ENCODE results near the gene LRIF1. TPM values are rescaled to one million over a fixed set of nuclear protein-coding genes. Genes with fewer than 3 reads are reported as not detected.

Gene LRIF1
- total RNA-seq, 2 donors from 2014 or later, result 13.7 to 20.1 TPM

DNA sequence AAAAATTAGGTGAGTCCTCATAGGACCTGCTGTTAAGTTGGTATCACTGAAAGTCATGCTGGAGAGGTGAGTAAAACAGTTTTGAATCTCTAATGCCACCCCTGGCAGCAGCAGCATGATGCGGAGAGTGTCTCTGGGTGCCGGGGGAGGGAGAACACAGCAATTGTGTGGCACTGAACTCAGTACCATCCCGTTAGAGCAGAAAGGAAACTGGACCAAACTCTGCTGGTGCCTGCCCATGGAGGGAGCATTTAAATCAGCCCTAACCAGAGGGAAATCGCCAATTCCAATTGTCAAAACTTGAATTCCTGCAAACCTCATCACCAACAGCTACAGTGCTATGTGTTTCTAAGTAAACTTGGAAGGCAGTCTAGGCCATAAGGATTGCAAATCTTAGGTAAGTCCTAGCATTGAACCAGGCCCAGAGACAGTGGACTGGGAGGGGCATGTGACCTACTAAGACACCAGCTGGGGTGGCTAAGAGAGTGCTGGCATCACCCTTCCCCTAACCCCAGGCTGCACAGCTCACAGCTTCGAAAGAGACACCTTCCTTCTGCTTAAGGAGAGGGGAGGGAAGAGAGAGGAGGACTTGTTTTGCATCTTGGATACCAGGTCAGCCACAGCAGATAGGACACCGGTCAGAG is 60.8 kb downstream of the LRIF1 start:
- Histone ChIP-seq H3K4me1 (ENCODE audit: control insufficient read depth, insufficient read depth, low read length) (peaks cover 6% of the 10 kb centered on the region), H3K36me3 (ENCODE audit: control insufficient read depth, insufficient read depth, low read length) (no peaks in the 10 kb centered on the region), H3K9me3 (ENCODE audit: control insufficient read depth, low read length) (no peaks in the 10 kb centered on the region), H3K27me3 (ENCODE audit: control insufficient read depth, insufficient read depth, low read length, poor library complexity, severe bottlenecking) (no peaks in the 10 kb centered on the region), H3K4me3 (ENCODE audit: low read length) (no peak overlapping the region), H3K27ac (ENCODE audit: low read depth, low read length) (no peak overlapping the region), H3K9ac (ENCODE audit: extremely low read depth, low read length, poor library complexity, severe bottlenecking) (no peak overlapping the region)
- H3K9me3 Mint-ChIP-seq, result no peaks in the 10 kb centered on the region
- 81 to 88% methylated on average over 4 to 6 of the region's 6 CpGs for WGBS, 2 experiments (ENCODE audit: insufficient coverage in 1 of 2, insufficient read length in 1 of 2)
- DNase-seq, result no peak
- H3K27me3 Mint-ChIP-seq (ENCODE audit: insufficient read depth), result no peaks in the 10 kb centered on the region
- H3K27ac Mint-ChIP-seq, result no peak overlapping the region
- no peaks in the 10 kb centered on the region for H3K36me3 Mint-ChIP-seq (ENCODE audit: low read depth)
- H3K4me3 Mint-ChIP-seq, result no peak overlapping the region
- no peaks in the 10 kb centered on the region for H3K4me1 Mint-ChIP-seq
- TF ChIP-seq, protein P1, sequence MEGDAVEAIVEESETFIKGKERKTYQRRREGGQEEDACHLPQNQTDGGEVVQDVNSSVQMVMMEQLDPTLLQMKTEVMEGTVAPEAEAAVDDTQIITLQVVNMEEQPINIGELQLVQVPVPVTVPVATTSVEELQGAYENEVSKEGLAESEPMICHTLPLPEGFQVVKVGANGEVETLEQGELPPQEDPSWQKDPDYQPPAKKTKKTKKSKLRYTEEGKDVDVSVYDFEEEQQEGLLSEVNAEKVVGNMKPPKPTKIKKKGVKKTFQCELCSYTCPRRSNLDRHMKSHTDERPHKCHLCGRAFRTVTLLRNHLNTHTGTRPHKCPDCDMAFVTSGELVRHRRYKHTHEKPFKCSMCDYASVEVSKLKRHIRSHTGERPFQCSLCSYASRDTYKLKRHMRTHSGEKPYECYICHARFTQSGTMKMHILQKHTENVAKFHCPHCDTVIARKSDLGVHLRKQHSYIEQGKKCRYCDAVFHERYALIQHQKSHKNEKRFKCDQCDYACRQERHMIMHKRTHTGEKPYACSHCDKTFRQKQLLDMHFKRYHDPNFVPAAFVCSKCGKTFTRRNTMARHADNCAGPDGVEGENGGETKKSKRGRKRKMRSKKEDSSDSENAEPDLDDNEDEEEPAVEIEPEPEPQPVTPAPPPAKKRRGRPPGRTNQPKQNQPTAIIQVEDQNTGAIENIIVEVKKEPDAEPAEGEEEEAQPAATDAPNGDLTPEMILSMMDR (conservative IDR thresholded peaks at IDR 0.05), result no peak

DNA sequence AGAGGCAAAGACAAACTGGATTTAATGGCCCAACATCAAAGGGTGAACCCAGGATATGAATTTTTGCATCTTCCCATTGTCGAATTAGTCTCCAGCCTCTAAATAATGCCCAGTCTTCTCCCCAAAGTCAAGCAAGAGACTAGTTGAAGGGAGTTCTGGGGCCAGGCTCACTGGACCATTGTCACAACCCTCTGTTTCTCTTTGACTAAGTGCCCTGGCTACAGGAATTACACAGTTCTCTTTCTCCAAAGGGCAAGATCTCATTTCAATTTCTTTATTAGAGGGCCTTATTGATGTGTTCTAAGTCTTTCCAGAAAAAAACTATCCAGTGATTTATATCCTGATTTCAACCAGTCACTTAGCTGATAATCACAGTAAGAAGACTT is 64.3 kb downstream of the LRIF1 start:
- no peaks in the 10 kb centered on the region for H3K9me3 ChIP-seq (ENCODE audit: control insufficient read depth, low read length)
- WGBS, 2 experiments (ENCODE audit: insufficient coverage in 1 of 2, insufficient read length in 1 of 2), result 95 to 100% methylated on average over 1 of the region's 1 CpG
- no peaks in the 10 kb centered on the region for H3K4me1 Mint-ChIP-seq
- no peak overlapping the region for H3K4me3 Mint-ChIP-seq
- no peak for DNase-seq
- no peak overlapping the region for H3K27ac Mint-ChIP-seq
- H3K4me3 ChIP-seq (ENCODE audit: low read length), result no peak overlapping the region
- no peaks in the 10 kb centered on the region for H3K9me3 Mint-ChIP-seq
- no peak overlapping the region for H3K27ac ChIP-seq (ENCODE audit: low read depth, low read length)
- no peaks in the 10 kb centered on the region for H3K27me3 ChIP-seq (ENCODE audit: control insufficient read depth, insufficient read depth, low read length, poor library complexity, severe bottlenecking)
- H3K27me3 Mint-ChIP-seq (ENCODE audit: insufficient read depth), result no peaks in the 10 kb centered on the region
- TF ChIP-seq, protein P1 (conservative IDR thresholded peaks at IDR 0.05), result no peak
- H3K9ac ChIP-seq (ENCODE audit: extremely low read depth, low read length, poor library complexity, severe bottlenecking), result no peak overlapping the region
- H3K36me3 Mint-ChIP-seq (ENCODE audit: low read depth), result no peaks in the 10 kb centered on the region
- H3K36me3 ChIP-seq (ENCODE audit: control insufficient read depth, insufficient read depth, low read length), result no peaks in the 10 kb centered on the region
- H3K4me1 ChIP-seq (ENCODE audit: control insufficient read depth, insufficient read depth, low read length), result peaks cover 6% of the 10 kb centered on the region

DNA sequence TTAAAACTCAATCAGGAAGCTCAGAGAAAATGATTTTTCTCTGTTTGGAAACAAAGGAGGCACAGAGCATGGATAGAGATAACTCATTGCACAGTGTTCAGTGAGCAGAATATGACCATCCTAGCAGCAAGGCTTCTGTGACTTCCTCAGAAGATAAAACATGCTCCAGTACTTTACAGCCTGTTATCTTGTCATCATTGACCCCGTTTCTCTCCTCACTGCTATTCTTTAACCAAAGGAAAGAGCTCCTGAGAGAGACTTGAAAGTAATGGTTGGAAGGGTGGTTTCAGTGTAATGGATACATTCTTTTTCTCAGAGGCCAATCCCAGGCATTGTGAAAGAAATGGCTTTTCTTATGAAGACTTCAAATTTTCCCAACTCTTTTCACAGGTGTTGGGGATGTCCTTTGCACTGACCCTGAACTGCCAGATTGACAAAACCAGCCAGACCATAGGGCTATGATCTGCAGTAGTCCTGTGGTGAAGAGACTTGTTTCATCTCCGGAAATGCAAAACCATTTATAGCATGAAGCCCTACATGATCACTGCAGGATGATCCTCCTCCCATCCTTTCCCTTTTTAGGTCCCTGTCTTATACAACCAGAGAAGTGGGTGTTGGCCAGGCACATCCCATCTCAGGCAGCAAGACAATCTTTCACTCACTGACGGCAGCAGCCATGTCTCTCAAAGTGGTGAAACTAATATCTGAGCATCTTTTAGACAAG is 64.8 kb downstream of the LRIF1 start:
- 83 to 88% methylated on average over 2 to 3 of the region's 3 CpGs for WGBS, 2 experiments (ENCODE audit: insufficient coverage in 1 of 2, insufficient read length in 1 of 2)

More for the DNA sequence above, 64.8 kb downstream of the LRIF1 start:
- no peak overlapping the region for H3K27ac Mint-ChIP-seq
- no peaks in the 10 kb centered on the region for H3K9me3 Mint-ChIP-seq
- H3K4me3 ChIP-seq (ENCODE audit: low read length), result no peak overlapping the region
- no peaks in the 10 kb centered on the region for H3K36me3 ChIP-seq (ENCODE audit: control insufficient read depth, insufficient read depth, low read length)
- H3K4me3 Mint-ChIP-seq, result no peak overlapping the region
- no peaks in the 10 kb centered on the region for H3K4me1 Mint-ChIP-seq
- H3K9me3 ChIP-seq (ENCODE audit: control insufficient read depth, low read length), result no peaks in the 10 kb centered on the region
- no peak overlapping the region for H3K27ac ChIP-seq (ENCODE audit: low read depth, low read length)
- no peaks in the 10 kb centered on the region for H3K36me3 Mint-ChIP-seq (ENCODE audit: low read depth)
- H3K4me1 ChIP-seq (ENCODE audit: control insufficient read depth, insufficient read depth, low read length), result peaks cover 6% of the 10 kb centered on the region
- H3K27me3 ChIP-seq (ENCODE audit: control insufficient read depth, insufficient read depth, low read length, poor library complexity, severe bottlenecking), result no peaks in the 10 kb centered on the region
- DNase-seq, result no peak
- no peak overlapping the region for H3K9ac ChIP-seq (ENCODE audit: extremely low read depth, low read length, poor library complexity, severe bottlenecking)
- TF ChIP-seq, protein P1 (conservative IDR thresholded peaks at IDR 0.05), result no peak
- no peaks in the 10 kb centered on the region for H3K27me3 Mint-ChIP-seq (ENCODE audit: insufficient read depth)
